GM18526 (cell line): ENCODE results near the gene SEMA3C.

Experiments used
- POLR2A ChIP-seq: IDR thresholded peaks from 3 replicates; pipeline ENCODE4 v1.6.1; 2011; ENCODE audit not compliant: insufficient read length; ENCODE audit errors: extremely low read depth

Gene SEMA3C

DNA sequence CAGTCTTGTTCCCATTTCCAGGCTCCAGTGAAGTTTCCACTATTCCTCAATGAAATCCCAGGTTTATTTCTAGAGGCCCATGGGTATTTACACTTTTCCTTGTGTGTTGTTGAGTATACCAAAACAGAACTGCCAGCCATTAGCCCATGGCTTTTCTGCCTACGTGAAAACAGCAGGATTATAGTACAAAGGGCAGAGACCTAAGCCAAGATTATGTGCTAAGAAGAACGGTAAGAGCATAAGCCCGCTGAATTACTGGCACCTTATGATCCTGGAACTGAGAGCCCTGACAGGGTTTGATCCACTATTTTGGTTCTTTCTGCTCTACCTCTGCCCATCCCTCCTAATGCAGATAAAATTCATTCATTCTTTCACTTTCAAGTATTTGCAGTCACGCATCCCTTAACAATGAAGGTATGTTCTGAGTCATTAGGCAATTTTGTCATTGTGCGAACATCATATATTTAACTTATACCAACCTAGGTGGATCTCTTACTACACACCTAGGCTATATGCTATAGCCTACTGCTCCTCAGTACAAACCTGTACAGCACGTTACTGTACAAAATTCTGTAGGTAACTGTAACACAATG lies 16.0 kb downstream of the SEMA3C start:
- no peak for TF ChIP-seq POLR2A

DNA sequence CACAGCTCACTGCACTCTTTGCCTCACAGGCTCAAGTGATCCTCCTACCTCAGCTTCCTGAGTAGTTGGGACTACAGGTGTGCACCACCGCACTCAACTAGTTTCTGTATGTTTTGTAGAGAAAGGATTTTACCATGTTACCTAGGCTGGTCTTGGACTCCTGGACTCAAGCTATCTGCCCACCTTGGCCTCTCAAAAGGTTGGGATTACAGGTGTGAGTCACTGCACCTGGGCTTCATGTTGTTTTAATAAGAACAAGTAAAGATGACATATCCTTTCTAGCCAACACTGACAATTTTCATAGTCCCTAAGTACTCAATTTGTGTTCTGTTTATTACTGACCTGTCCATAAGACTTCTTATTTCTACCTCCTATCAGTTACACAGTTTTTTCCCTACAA lies 16.8 kb downstream of the SEMA3C start:
- no peak for TF ChIP-seq POLR2A

- no peak for TF ChIP-seq POLR2A
These were observed 18.0 kb downstream of the SEMA3C start for GRCh38 chr7:80900583-80901576.

DNA sequence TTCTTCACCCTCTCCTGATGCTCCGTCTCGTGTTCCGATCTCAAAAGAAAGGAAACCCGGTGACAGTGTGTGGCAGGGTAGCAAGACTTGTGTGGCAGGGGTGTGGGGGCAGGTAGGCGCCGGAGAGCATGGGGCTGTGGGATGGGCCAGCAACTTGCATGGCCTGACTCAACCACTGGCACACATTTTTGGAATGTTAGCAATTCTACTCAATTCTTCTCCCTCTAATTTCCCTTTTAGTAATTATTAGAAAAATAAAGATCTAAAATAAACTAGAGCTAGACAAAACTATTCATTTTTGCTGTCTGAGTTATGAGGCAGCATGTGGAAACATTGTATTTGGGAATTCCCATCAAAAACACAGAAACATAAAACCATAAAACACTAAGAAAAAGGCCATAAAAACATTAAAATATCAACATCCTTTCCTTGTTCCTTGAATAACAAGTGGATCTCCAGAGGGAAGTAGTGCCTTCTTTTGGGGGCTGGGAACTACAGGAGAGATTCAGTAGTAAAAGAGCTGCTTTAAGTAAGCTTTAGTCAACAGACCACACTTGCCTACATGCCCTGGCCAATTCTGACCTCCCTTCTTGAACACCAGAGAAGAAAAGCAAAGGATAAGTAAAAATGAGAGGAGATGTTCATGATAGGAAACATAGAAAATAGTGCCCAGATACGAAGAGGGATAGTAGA lies 21.8 kb downstream of the SEMA3C start:
- no peak for TF ChIP-seq POLR2A

- no peak for TF ChIP-seq POLR2A
These were observed 23.8 kb downstream of the SEMA3C start for GRCh38 chr7:80895056-80895455.

GRCh38 chr7:80891259-80891544 lies 27.6 kb downstream of the SEMA3C start:
- no peak for TF ChIP-seq POLR2A

- TF ChIP-seq POLR2A: no peak
These were observed 28.2 kb downstream of the SEMA3C start for GRCh38 chr7:80890426-80891258.

DNA sequence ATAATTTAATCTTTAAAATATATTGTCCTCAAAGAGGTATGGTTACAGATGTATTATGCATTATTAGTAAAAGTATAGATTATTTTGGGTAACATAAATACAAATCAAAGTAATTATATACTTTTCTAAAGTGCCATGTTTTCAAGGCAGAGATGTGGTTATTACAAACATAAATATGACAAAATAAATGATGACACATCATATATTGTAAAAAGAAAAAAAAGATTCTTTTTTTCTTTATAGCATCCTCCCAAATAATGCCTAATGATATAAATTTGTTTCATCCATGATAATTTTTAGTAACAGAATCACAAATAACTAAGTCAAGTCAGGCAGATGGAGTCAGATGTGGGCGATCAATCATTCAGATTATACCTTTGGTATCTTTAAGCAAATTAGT lies 29.3 kb downstream of the SEMA3C start:
- TF ChIP-seq POLR2A: no peak

- TF ChIP-seq POLR2A: no peak
These were observed 33.1 kb downstream of the SEMA3C start for GRCh38 chr7:80885757-80886156.

- no peak for TF ChIP-seq POLR2A
These were observed 34.2 kb downstream of the SEMA3C start for GRCh38 chr7:80884511-80885195.

DNA sequence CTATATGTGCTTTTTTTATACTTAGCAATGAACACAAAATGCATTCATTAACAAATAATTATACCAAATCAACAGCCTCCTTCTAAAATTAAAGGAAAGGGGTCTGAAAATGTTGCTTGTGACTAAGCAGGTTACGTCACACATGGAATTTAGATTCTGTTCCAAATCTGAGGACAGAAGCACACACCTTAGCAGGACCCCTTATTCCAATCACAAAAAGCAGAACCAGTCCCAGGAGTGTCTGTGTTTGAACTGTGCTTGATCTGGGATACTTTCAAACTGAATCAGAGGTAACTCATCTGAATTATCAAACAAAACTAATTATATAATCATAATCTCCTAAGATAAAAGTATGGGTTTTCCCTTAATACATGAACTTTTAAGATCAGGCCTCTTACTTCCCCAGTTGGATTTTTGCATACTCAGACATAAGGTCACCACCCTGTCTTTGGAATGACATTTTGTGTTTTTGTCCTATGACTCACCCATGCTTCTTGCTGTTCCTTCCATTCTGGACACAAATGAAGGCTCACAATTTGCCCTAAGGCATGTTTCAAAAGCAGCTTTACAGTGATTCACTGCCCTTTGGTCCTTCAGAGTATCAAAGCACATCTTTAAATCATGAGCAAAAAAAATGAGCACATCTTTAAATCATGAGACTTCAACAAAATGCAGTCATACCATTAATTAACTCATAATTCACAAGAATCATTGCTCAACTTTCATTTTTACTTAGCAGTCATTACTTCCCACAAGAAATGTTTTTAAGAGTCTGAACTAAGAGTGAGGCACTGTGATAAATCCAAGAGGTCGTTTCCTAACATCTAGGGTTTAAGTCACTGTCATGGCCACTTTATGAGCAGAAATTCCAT lies 35.5 kb downstream of the SEMA3C start:
- no peak for TF ChIP-seq POLR2A

DNA sequence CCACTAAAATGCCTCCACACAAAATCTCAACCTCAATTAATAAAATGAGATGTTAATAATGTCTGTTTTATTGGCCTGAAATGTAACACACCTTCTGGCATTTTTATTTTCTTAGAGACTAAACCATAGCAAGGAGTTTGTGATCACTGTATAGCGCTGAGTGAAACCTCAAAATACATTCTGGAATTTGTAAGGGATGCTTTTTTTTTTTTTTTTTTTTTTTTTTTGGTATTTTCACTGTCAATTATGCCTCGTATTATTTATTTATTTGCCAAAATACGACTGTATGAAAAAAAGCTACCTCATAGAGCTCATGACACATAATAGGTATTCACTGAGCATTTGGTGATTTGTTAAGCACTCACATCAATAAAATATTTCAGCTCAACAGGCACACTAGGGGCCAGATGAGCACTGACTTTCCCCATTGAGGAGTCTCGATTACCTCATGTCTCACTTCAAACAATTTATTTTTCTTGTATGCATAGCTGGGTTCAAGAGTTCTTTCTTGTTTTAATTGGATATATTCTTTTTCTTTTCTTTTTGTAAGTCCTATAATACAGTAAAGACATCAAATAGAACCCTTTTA lies 36.5 kb downstream of the SEMA3C start:
- no peak for TF ChIP-seq POLR2A

DNA sequence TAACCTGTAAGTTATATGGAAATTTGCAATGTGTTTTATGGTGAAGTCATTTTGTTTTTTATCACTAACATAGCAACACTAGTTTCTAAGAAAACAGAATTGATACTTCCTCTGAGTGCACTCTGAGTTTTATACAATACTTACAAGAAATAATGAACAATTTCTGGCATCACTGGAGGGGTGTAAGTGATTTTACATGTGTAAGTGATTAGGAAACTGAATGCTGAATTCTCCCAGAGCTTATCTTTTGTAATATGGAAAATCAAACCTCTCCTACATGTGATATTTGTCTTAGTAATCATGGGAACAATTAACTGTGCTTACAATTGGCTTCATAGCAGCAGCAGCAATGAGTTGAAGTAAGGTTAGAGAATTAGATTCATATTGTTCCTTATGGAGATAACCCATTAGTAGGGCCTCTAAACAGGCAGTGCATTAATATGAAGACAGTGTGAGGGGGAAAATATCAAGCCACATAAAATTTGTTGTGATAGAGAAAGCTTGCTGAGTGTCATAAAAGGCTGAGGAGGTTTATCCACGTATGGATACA lies 37.4 kb downstream of the SEMA3C start:
- TF ChIP-seq POLR2A: no peak
